AG04449 (cell line): ENCODE data around the gene RGS9.

ENCODE experiments used
- CTCF ChIA-PET: fragments of 350-600 bp; formaldehyde crosslinking; extraction: SDS; loops from one replicate; lab custom pipeline; 2021; ENCODE audit warnings: antibody characterized with exemption; lab: Yijun Ruan, JAX
- POLR2A ChIA-PET: fragments of 400-600, 350-600 bp; formaldehyde crosslinking; extraction: SDS; loops from one replicate; lab custom pipeline; 2020; ENCODE audit warnings: antibody characterized with exemption, inconsistent platforms; lab: Yijun Ruan, JAX
- DNase-seq: peaks from one replicate; pipeline ENCODE4 v3.0.0-alpha.2; 2010; ENCODE audit warnings: low read depth, low spot score
- H3K4me3 ChIP-seq: 2 replicates; pipeline ENCODE4 v1.5.1; 2011; ENCODE audit warnings: low read depth, mild to moderate bottlenecking, control low read depth, low read length
- CTCF ChIP-seq: IDR thresholded peaks from one replicate; pipeline ENCODE4 v1.5.1; 2011; ENCODE audit warnings: mild to moderate bottlenecking, moderate library complexity, low read length, control low read depth, inconsistent platforms; ENCODE audit not compliant: insufficient read depth; ENCODE audit errors: missing control alignments

The RGS9 gene

GRCh38 chr17:65158041-65158440, 20.9 kb downstream of the RGS9 start:
- CTCF ChIA-PET: interaction anchor here (1.6 to 2.3 kb wide), 2 partner anchors 14 to 21 kb away, joined by 5 to 16 read pairs; partner anchors contain the start of gene RGS9
- H3K4me3 ChIP-seq: no peak overlapping the region
- DNase-seq: no peak
- POLR2A ChIA-PET: no interaction called here
- no peak for TF ChIP-seq CTCF

GRCh38 chr17:65158622-65159021, 21.5 kb downstream of the RGS9 start:
- no peak overlapping the region for H3K4me3 ChIP-seq
- no peak for TF ChIP-seq CTCF
- DNase-seq: no peak
- ChIA-PET CTCF (interaction anchor here (1.6 to 2.3 kb wide), 2 partner anchors 14 to 21 kb away, joined by 5 to 16 read pairs; partner anchors contain the start of gene RGS9), POLR2A (no interaction called here)

- no peak for TF ChIP-seq CTCF
- DNase-seq: no peak
- ChIA-PET POLR2A (no interaction called here), CTCF (interaction anchor here (1.2 to 1.5 kb wide), 2 partner anchors 24 to 37 kb away, joined by 3 to 8 read pairs; partner anchors contain the start of gene RGS9)
- no peak overlapping the region for H3K4me3 ChIP-seq
These were observed 23.3 kb downstream of the RGS9 start for GRCh38 chr17:65160516-65160915.

- POLR2A ChIA-PET: no interaction called here
- CTCF ChIA-PET: interaction anchor here (2.4 kb wide), 1 partner anchor 27 kb away, joined by 7 read pairs; the partner anchor contains the start of gene RGS9
- DNase-seq: no peak
- H3K4me3 ChIP-seq: no peak overlapping the region
- no peak for TF ChIP-seq CTCF
These were observed 26.9 kb downstream of the RGS9 start for GRCh38 chr17:65163990-65164495.

GRCh38 chr17:65166787-65167186, 29.6 kb downstream of the RGS9 start:
- DNase-seq: no peak
- no peak for TF ChIP-seq CTCF
- CTCF ChIA-PET: no interaction called here

GRCh38 chr17:65167566-65167965, 30.4 kb downstream of the RGS9 start:
- ChIA-PET CTCF (no interaction called here), POLR2A (no interaction called here)
- H3K4me3 ChIP-seq: no peak overlapping the region
- TF ChIP-seq CTCF: no peak
- no peak for DNase-seq

More at GRCh38 chr17:65166787-65167186, 29.6 kb downstream of the RGS9 start:
- no peak overlapping the region for H3K4me3 ChIP-seq
- POLR2A ChIA-PET: no interaction called here
